Activated CD8-positive, alpha-beta memory T cell treated with anti-CD3 and anti-CD28 coated beads for 36 hours (primary cell): ENCODE data around the gene DNAH1. TPM values are rescaled to one million over a fixed set of nuclear protein-coding genes. Genes with fewer than 3 reads are reported as not detected.
"Not testable (repeated sequence)": the region's sequence is repeated elsewhere in the genome, so short reads cannot be mapped to it uniquely, and the experiment has no call there.

Experiments
- CTCF ChIA-PET: fragments of 350-600 bp; sonication (Branson Sonifier 250); formaldehyde crosslinking; loops from one replicate; lab custom pipeline; 2021; ENCODE audit warnings: antibody characterized with exemption; lab: Charles Lee
- POLR2A ChIA-PET: fragments of 350-600 bp; sonication (Branson Sonifier 250); formaldehyde crosslinking; loops from one replicate; lab custom pipeline; 2021; ENCODE audit warnings: antibody characterized with exemption; lab: Charles Lee
- total RNA-seq, 2 experiments: library from RNA; stranded (reverse); gene quantifications; one replicate each; pipeline ENCODE4 v1.2.3, GENCODE V29; 2021

Gene DNAH1
- 1 to 10 TPM; 4.4 to 4.5 TPM for total RNA-seq

- CTCF ChIA-PET, result interaction anchor here (1.5 kb wide), 1 partner anchor 85 kb away, joined by 4 read pairs; no protein-coding TSS in a partner anchor
Measured at GRCh38 chr3:52315977-52316764, at the start of gene DNAH1. Gene DNAH1 (plus strand): TSS chr3:52316319. CDS start chr3:52322443, 6,124 bp downstream.

GRCh38 chr3:52268036-52268435, 48.1 kb upstream of the DNAH1 start:
- ChIA-PET POLR2A (interaction anchor here (1.4 to 1.5 kb wide), 2 partner anchors 9 to 30 kb away, joined by 5 read pairs; partner anchors contain the start of gene TWF2), CTCF (interaction anchor here (1.1 to 1.9 kb wide), 3 partner anchors 9 to 37 kb away, joined by 3 to 5 read pairs (median 4); no protein-coding TSS in a partner anchor)

More at GRCh38 chr3:52315977-52316764, at the start of gene DNAH1:
- POLR2A ChIA-PET, result no interaction called here

- CTCF ChIA-PET, result interaction anchor here (2.2 to 2.8 kb wide), 2 partner anchors 24 to 49 kb away, joined by 6 to 9 read pairs; partner anchors contain the start of gene PPM1M
- POLR2A ChIA-PET, result interaction anchor here (1.5 kb wide), 1 partner anchor 32 kb away, joined by 5 read pairs; the partner anchor contains the start of gene TWF2
Measured at GRCh38 chr3:52269776-52270175, 46.3 kb upstream of the DNAH1 start.

- POLR2A ChIA-PET, result no interaction called here
- CTCF ChIA-PET, result interaction anchor here (1.0 to 2.8 kb wide), 3 partner anchors 25 to 50 kb away, joined by 3 to 9 read pairs (median 6); partner anchors contain the start of gene PPM1M
Measured at GRCh38 chr3:52270252-52270754, 45.8 kb upstream of the DNAH1 start.

- CTCF ChIA-PET, result interaction anchor here (0.7 to 2.8 kb wide), 6 partner anchors 10 to 52 kb away, joined by 3 to 9 read pairs (median 4); partner anchors contain the start of gene PPM1M
- POLR2A ChIA-PET, result interaction anchor here (0.7 kb wide), 2 partner anchors 31 to 118 kb away, joined by 3 to 6 read pairs; no protein-coding TSS in a partner anchor
Measured at GRCh38 chr3:52272172-52272571, 43.9 kb upstream of the DNAH1 start.

GRCh38 chr3:52272831-52273230, 43.3 kb upstream of the DNAH1 start:
- ChIA-PET POLR2A (interaction anchor here (0.7 kb wide), 2 partner anchors 32 to 118 kb away, joined by 3 to 6 read pairs; no protein-coding TSS in a partner anchor), CTCF (interaction anchor here (1.0 to 2.8 kb wide), 2 partner anchors 27 to 52 kb away, joined by 3 to 9 read pairs; partner anchors contain the start of gene PPM1M)

GRCh38 chr3:52274781-52275180, 41.3 kb upstream of the DNAH1 start:
- POLR2A ChIA-PET, result not testable (repeated sequence)
- CTCF ChIA-PET, result interaction anchor here (1.0 kb wide), 1 partner anchor 21 kb away, joined by 3 read pairs; no protein-coding TSS in a partner anchor

GRCh38 chr3:52277071-52277964, 38.8 kb upstream of the DNAH1 start:
- CTCF ChIA-PET, result interaction anchor here (0.7 to 7.9 kb wide), 12 partner anchors 10 to 401 kb away, joined by 3 to 60 read pairs (median 6); partner anchors contain the start of genes GLYCTK and PPM1M
- POLR2A ChIA-PET, result interaction anchor here (0.7 to 9.9 kb wide), 12 partner anchors 9 to 1912 kb away, joined by 3 to 246 read pairs (median 4); partner anchors contain the start of genes ACY1, GLYCTK, POC1A and PPM1M

- ChIA-PET POLR2A (interaction anchor here (0.9 to 9.9 kb wide), 12 partner anchors 9 to 294 kb away, joined by 3 to 246 read pairs (median 6); partner anchors contain the start of genes ACY1, DUSP7, GLYCTK and POC1A), CTCF (interaction anchor here (1.0 to 7.9 kb wide), 12 partner anchors 10 to 295 kb away, joined by 3 to 60 read pairs (median 7); partner anchors contain the start of genes ACY1, GLYCTK, PPM1M and TWF2)
Measured at GRCh38 chr3:52277972-52278509, 38.1 kb upstream of the DNAH1 start.

- CTCF ChIA-PET, result interaction anchor here (0.7 to 7.9 kb wide), 13 partner anchors 15 to 295 kb away, joined by 3 to 60 read pairs (median 6); partner anchors contain the start of genes ACY1, PPM1M, TLR9 and TWF2
- POLR2A ChIA-PET, result interaction anchor here (0.6 to 9.9 kb wide), 10 partner anchors 9 to 283 kb away, joined by 3 to 246 read pairs (median 6); partner anchors contain the start of genes DUSP7, GLYCTK, POC1A and PPM1M
Measured at GRCh38 chr3:52278510-52279069, 37.5 kb upstream of the DNAH1 start, which contains the start of gene WDR82. Gene WDR82 (minus strand): TSS chr3:52278649. CDS start chr3:52278361, 288 bp downstream.

- POLR2A ChIA-PET, result interaction anchor here (1.4 to 9.9 kb wide), 5 partner anchors 8 to 284 kb away, joined by 5 to 246 read pairs (median 8); partner anchors contain the start of genes GLYCTK, PPM1M, RPL29 and TWF2
- CTCF ChIA-PET, result interaction anchor here (1.4 to 7.9 kb wide), 7 partner anchors 27 to 59 kb away, joined by 3 to 60 read pairs (median 18); partner anchors contain the start of genes PPM1M, TLR9 and TWF2
Measured at GRCh38 chr3:52279596-52279995, 36.5 kb upstream of the DNAH1 start.

- ChIA-PET CTCF (interaction anchor here (0.7 to 7.9 kb wide), 8 partner anchors 27 to 60 kb away, joined by 3 to 60 read pairs (median 13); partner anchors contain the start of genes PPM1M, TLR9 and TWF2), POLR2A (interaction anchor here (1.4 to 9.9 kb wide), 5 partner anchors 8 to 284 kb away, joined by 5 to 246 read pairs (median 8); partner anchors contain the start of genes GLYCTK, PPM1M, RPL29 and TWF2)
Measured at GRCh38 chr3:52280050-52280461, 36.1 kb upstream of the DNAH1 start.

- POLR2A ChIA-PET, result interaction anchor here (9.9 kb wide), 1 partner anchor 37 kb away, joined by 246 read pairs; the partner anchor contains the start of genes PPM1M and TWF2
Measured at GRCh38 chr3:52281981-52282801, 33.9 kb upstream of the DNAH1 start.

GRCh38 chr3:52283306-52283705, 32.8 kb upstream of the DNAH1 start:
- ChIA-PET CTCF (interaction anchor here (1.0 to 2.1 kb wide), 4 partner anchors 12 to 56 kb away, joined by 4 to 7 read pairs (median 6); no protein-coding TSS in a partner anchor), POLR2A (interaction anchor here (9.9 kb wide), 1 partner anchor 38 kb away, joined by 246 read pairs; the partner anchor contains the start of genes PPM1M and TWF2)

More at GRCh38 chr3:52281981-52282801, 33.9 kb upstream of the DNAH1 start:
- CTCF ChIA-PET, result interaction anchor here (0.6 to 7.9 kb wide), 8 partner anchors 11 to 805 kb away, joined by 3 to 60 read pairs (median 4); partner anchors contain the start of gene PPM1M

GRCh38 chr3:52284051-52284450, 32.1 kb upstream of the DNAH1 start:
- CTCF ChIA-PET, result interaction anchor here (0.6 to 1.8 kb wide), 4 partner anchors 11 to 55 kb away, joined by 3 to 7 read pairs (median 5); no protein-coding TSS in a partner anchor
- POLR2A ChIA-PET, result interaction anchor here (9.9 kb wide), 1 partner anchor 39 kb away, joined by 246 read pairs; the partner anchor contains the start of genes PPM1M and TWF2
